GM18502 (cell line): ENCODE data around the gene CD276.
"Not testable (repeated sequence)": the region's sequence is repeated elsewhere in the genome, so short reads cannot be mapped to it uniquely, and the experiment has no call there.

Experiments
- ATAC-seq: cut with Tn5 transposase; IDR thresholded peaks from one replicate; pipeline ENCODE4 v1.9.1; 2021; ENCODE audit warnings: mild to moderate bottlenecking; ENCODE audit not compliant: unreplicated experiment, poor library complexity

The CD276 gene

GRCh38 chr15:73683257-73683776 lies 866 bp upstream of the CD276 start:
- no peak for ATAC-seq

- no peak for ATAC-seq
Observed at GRCh38 chr15:73684581-73685455, 635 bp downstream of the CD276 start.

GRCh38 chr15:73685981-73686380 lies 1.8 kb downstream of the CD276 start:
- no peak for ATAC-seq

DNA sequence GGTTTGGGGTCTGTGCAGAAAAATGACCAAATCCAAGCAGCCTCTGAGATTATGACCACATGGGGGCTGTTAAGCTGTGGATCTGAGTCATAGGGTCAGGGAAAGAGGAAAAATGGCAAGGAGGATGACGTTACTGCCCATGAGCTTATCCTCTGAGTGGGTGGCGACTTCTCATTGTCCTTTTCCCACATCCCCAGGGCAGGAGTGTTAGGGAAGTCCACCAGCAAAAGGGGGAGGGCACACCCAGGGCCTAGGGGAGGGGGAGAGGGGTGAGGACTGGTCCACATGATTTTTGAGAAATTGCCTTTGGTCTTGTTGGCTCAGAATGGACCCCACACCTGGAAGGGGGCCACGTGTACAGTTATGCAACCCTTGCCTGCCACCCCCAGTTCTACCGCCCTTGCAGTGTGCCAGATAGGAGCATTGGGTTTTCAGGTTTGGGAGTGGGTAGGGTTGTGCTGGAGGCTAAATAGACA lies 2.6 kb downstream of the CD276 start:
- ATAC-seq: no peak

- no peak for ATAC-seq
Observed at GRCh38 chr15:73687351-73687750, 3.2 kb downstream of the CD276 start.

- no peak for ATAC-seq
Observed at GRCh38 chr15:73688455-73688854, 4.3 kb downstream of the CD276 start.

DNA sequence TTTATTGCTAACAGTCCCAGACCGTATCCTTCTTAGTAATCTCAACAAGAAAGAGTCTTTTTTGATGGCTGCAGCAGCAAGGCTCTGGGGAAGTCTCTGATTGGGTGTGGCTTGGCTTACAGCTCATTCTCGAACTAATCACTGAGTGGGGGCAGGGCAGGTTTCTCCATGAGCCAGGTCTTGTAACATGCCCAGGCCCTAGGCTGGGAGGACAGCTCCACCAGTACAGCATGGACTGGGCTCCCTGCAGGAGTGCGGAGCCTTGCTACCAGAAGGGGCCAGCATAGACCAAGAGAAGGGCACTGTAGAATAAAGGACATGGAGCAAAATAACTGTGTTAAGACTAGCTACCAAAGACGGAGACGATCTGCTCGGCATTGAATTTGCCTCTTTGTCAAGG lies 7.2 kb downstream of the CD276 start:
- no peak for ATAC-seq

DNA sequence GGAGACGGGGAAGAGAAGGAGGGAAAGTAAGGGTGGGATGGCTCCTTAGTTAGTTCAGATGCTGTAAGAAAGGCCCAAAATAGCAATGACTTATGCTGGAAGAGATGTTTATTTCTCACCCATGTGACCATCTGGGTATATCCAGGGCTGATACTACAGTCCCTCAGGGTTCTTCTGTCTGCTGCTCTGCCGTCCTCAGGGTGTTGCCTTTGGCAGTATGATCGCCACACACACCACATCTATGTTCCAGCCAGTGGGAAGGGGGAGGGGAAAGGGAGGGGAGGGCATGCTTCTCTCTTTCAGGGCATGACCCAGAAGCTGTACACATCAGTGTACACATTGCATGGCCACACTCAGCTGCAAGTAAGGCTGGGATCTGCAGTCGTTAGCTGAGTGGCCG lies 10.2 kb downstream of the CD276 start:
- no peak for ATAC-seq

GRCh38 chr15:73695773-73696640 lies 11.8 kb downstream of the CD276 start:
- ATAC-seq: no peak

DNA sequence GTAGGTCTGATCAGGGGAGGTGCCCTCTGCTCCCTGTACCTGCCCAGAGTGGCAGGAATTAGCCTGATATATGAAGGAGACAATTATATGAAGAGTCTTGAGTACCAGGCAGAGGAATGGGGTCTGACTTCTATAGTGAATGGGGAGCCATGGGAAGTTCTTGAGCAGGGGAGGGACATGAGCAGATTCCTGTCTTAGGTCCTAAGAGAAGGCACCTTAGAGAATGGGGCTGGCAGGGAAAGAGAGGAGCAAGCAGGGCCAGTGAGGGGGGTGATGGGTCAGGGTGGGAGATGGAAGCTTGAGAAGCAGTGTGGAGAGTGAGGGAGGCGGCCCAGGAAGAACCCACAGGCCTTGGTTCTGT lies 12.4 kb downstream of the CD276 start:
- ATAC-seq: no peak

DNA sequence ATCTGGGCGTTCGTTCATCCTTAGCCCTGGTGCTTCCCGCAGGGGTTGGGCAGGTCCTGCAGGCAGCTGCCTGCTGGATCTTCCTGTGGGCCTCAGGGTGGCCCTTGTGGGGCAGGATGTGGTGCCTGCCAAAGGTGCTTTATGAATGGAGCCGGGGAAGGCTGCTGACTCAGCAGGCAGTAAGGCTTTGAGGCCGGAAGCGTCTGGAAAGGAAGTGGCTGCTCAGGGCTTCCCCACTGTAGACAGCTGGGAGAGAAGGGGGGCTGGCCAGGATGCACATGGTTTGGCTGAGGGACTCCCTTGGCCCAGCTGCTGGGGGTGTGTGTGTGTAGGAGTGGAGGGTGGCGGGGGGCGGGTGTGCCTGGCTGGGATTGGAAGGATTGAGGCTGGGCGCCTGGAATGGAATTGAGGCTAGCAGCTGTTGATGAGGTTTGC lies 12.9 kb downstream of the CD276 start:
- ATAC-seq: peak; percentile 91

DNA sequence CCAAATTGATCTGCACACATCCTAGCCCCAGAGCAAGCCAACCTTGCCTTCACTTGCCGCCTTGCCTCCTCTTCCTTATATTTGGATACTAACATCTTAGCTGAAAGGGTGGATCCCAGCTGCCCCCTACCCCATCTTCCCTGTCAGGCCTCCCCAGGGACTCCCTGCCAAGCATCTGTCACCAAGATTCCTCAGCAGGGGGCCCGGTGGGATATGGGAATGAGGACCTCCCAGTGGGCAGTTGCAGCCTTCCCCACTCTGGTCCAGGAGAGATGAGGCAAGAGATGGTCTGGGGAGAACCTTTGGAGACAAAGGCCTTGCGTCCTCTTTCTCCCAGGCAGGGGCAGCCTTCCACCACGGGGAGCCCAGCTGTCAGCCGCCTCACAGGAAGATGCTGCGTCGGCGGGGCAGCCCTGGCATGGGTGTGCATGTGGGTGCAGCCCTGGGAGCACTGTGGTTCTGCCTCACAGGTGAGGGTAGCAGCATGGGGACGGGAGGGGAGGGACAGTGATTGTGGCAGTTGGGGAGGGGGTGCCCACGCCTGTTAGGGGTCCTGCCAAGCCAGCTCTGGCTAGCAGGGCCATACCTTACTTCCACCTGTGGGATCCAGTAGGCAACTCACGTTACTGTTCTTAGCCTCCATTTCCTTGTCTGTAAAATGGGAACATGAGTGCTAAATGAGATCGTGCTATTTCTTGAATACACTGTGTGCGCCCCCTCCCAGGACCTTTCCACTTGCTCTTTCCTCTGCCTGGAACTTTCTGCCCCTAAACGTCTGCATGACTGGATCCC lies 15.3 kb downstream of the CD276 start:
- no peak for ATAC-seq

DNA sequence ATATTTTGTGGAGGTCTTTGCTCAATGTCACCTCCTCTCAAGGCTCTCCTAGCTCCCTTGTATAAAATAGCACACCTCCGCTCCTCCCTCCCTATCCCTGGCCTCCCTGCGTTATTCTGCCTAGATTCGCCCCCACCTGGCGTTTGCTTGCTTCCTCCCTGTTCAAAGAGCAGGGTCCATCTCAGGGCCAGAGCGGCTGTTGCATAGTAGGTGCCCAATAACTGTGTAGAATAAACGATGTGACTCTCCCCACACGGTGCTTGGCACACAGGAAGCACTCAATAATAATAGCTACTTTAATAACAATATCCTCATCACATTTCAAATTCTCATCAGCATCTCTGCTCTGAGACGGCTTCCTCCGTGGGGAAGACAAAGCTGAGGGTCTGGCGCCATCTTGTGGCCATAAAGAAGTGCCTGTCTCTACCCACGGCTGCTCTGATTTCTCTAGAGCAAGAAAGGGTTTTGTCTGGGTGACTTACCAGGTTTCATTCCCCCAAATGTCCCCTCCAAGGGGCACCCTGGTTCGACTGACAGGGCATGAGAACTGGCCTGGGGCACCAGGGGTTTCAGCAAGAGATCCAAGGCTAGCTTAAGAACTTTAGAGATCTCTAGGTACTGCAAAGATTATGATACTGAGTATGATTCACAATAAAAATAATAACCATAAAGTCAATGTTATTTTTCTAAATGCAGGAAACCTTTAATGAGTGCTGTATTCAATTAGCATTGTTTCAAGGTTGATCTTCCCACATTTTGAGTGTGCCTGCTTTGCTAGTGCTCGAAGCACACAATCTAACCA lies 16.1 kb downstream of the CD276 start:
- ATAC-seq: no peak

DNA sequence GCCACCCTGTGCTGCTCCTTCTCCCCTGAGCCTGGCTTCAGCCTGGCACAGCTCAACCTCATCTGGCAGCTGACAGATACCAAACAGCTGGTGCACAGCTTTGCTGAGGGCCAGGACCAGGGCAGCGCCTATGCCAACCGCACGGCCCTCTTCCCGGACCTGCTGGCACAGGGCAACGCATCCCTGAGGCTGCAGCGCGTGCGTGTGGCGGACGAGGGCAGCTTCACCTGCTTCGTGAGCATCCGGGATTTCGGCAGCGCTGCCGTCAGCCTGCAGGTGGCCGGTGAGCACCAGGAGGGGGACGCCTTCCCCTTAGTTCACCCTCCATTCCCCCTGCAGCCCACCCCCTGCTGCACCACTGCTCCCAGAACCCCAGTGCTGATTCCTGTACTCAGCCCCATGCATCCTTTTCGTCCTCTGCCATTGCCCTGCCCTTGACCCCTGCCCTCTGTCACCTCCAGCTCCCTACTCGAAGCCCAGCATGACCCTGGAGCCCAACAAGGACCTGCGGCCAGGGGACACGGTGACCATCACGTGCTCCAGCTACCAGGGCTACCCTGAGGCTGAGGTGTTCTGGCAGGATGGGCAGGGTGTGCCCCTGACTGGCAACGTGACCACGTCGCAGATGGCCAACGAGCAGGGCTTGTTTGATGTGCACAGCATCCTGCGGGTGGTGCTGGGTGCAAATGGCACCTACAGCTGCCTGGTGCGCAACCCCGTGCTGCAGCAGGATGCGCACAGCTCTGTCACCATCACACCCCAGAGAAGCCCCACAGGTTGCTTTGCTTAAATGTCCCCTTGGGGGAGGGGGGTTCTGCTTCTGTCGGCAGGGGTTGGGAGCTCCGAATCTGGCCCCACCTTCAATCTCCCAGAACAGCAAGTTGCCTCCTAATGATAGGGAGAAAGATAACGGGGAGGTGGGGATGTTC lies 18.4 kb downstream of the CD276 start:
- ATAC-seq: not testable (repeated sequence)

GRCh38 chr15:73703601-73704000 lies 19.4 kb downstream of the CD276 start:
- not testable (repeated sequence) for ATAC-seq

- ATAC-seq: not testable (repeated sequence)
Observed at GRCh38 chr15:73704142-73704868, 20.1 kb downstream of the CD276 start.

- peak; percentile 65 for ATAC-seq
Observed at GRCh38 chr15:73704869-73705645, 20.9 kb downstream of the CD276 start.
